A549 (cell line): ENCODE data around the gene INTS6. TPM values are rescaled to one million over a fixed set of nuclear protein-coding genes. Genes with fewer than 3 reads are reported as not detected.
A peak's percentile ranks its signal among the peaks of the same experiment; 100 is the strongest.

Source experiments
- ATAC-seq, 2 experiments: fragments of 200-7000 bp in 1 of 2; fragments of >200 bp in 1 of 2; cut with Nextera tagmentation in 1 of 2; cut with Tn5 transposase in 1 of 2; 3 replicates each; pipeline versions ENCODE4 v1.8.0 to v1.9.1; 2018 to 2020; ENCODE audit warnings: mild to moderate bottlenecking in 1 of 2, moderate library complexity in 1 of 2
- CTCF ChIA-PET: fragments of 300-600 bp; sonication (Branson Sonifier 250); formaldehyde crosslinking; extraction: SDS; loops from one replicate; lab custom pipeline; 2021; ENCODE audit warnings: antibody characterized with exemption, inconsistent platforms; lab: Yijun Ruan, JAX
- POLR2A ChIA-PET: fragments of 350-600 bp; formaldehyde crosslinking; extraction: SDS; loops from one replicate; lab custom pipeline; 2021; ENCODE audit warnings: antibody characterized with exemption, inconsistent platforms; lab: Yijun Ruan, JAX
- DNase-seq, 2 experiments: peaks; one replicate each; pipeline versions ENCODE4 v3.0.0 to v3.0.0-alpha.2; 2011 to 2016; ENCODE audit warnings: low read depth in 1 of 2, low spot score in 1 of 2
- FAIRE-seq: peaks from 2 replicates; lab custom pipeline; 2011; peaks lifted over from hg19 to GRCh38; lab: Jason Lieb, UNC
- H3K27ac ChIP-seq, 2 experiments: fragments of >200 bp; sonication (Bioruptor Twin); formaldehyde crosslinking; 3 replicates each; pipeline ENCODE4 v1.5.1; 2016 to 2017
- H3K4me1 ChIP-seq: fragments of >200 bp; sonication (Bioruptor Twin); formaldehyde crosslinking; 3 replicates; pipeline ENCODE4 v1.6.1; 2016
- H3K4me2 ChIP-seq: fragments of >200 bp; sonication (Bioruptor Twin); formaldehyde crosslinking; 3 replicates; pipeline ENCODE4 v1.6.1; 2016
- H3K4me3 ChIP-seq: fragments of >200 bp; sonication (Bioruptor Twin); formaldehyde crosslinking; 3 replicates; pipeline ENCODE4 v1.5.1; 2016
- H3K9me3 ChIP-seq: fragments of >200 bp; sonication (Bioruptor Twin); formaldehyde crosslinking; 3 replicates; pipeline ENCODE4 v1.6.1; 2016
- CBX8 ChIP-seq: fragments of 200-600 bp; sonication (generic); IDR thresholded peaks from 2 replicates; pipeline ENCODE4 v1.6.1; 2016
- CHD4 ChIP-seq: fragments of 200-600 bp; sonication (generic); IDR thresholded peaks from 2 replicates; pipeline ENCODE4 v1.6.1; 2016; ENCODE audit warnings: antibody characterized with exemption, mild to moderate bottlenecking, borderline replicate concordance
- EHF ChIP-seq: fragments of 250-450 bp; sonication (Bioruptor Pico); IDR thresholded peaks from 2 replicates; pipeline ENCODE4 v1.5.0; 2020; ENCODE audit warnings: mild to moderate bottlenecking
- EP300 ChIP-seq, 2 experiments: fragments of >200 bp; sonication (Bioruptor Twin); formaldehyde crosslinking; IDR thresholded peaks; 2 replicates in 1 of 2; 3 replicates in 1 of 2; pipeline ENCODE4 v1.6.1; 2016 to 2017
- FOSL2 ChIP-seq, 2 experiments: fragments of 450-650 bp in 1 of 2; fragments of >200 bp in 1 of 2; sonication (Bioruptor Twin) in 1 of 2; formaldehyde crosslinking; IDR thresholded peaks; 2 replicates each; pipeline versions ENCODE4 v1.5.0 to v1.6.1; 2016 to 2020; ENCODE audit warnings: mild to moderate bottlenecking in 1 of 2, moderate library complexity in 1 of 2
- FOXS1 ChIP-seq: fragments of 250-450 bp; sonication (Bioruptor Pico); IDR thresholded peaks from 2 replicates; pipeline ENCODE4 v1.5.0; 2020; ENCODE audit warnings: mild to moderate bottlenecking, moderate library complexity
- GATA3 ChIP-seq: IDR thresholded peaks from 2 replicates; pipeline ENCODE4 v1.6.1; 2012; ENCODE audit warnings: borderline replicate concordance
- HDAC2 ChIP-seq: fragments of 200-600 bp; sonication (generic); IDR thresholded peaks from 2 replicates; pipeline ENCODE4 v1.6.1; 2016
- HEYL ChIP-seq: fragments of 250-450 bp; sonication (Bioruptor Pico); IDR thresholded peaks from 2 replicates; pipeline ENCODE4 v1.8.0; 2021; ENCODE audit warnings: mild to moderate bottlenecking, moderate library complexity
- HOXA7 ChIP-seq: fragments of 250-450 bp; sonication (Bioruptor Pico); IDR thresholded peaks from 2 replicates; pipeline ENCODE4 v1.5.0; 2020; ENCODE audit warnings: mild to moderate bottlenecking, moderate library complexity
- JUN ChIP-seq, 2 experiments: fragments of >200 bp; sonication (Bioruptor Twin); formaldehyde crosslinking; IDR thresholded peaks; 2 replicates in 1 of 2; 3 replicates in 1 of 2; pipeline ENCODE4 v1.6.1; 2016 to 2017
- KDM1A ChIP-seq: fragments of 200-600 bp; sonication (generic); IDR thresholded peaks from 2 replicates; pipeline ENCODE4 v1.6.1; 2016; ENCODE audit warnings: low read depth, mild to moderate bottlenecking
- MAFK ChIP-seq: fragments of 450-650 bp; IDR thresholded peaks from 2 replicates; pipeline ENCODE4 v1.6.1; 2014; ENCODE audit not compliant: partially characterized antibody
- MAZ ChIP-seq: fragments of 150-350 bp; IDR thresholded peaks from 2 replicates; pipeline ENCODE4 v1.6.1; 2014; ENCODE audit warnings: antibody characterized with exemption, low read depth, low read length, borderline replicate concordance
- MYC ChIP-seq: IDR thresholded peaks from 2 replicates; pipeline ENCODE4 v1.6.1; 2012; ENCODE audit warnings: mild to moderate bottlenecking, inconsistent platforms, low read length, improper control_type of control experiment, borderline replicate concordance
- PHF8 ChIP-seq: fragments of 200-600 bp; sonication (generic); IDR thresholded peaks from 2 replicates; pipeline ENCODE4 v1.6.1; 2016; ENCODE audit warnings: low read depth, mild to moderate bottlenecking, antibody characterized with exemption, moderate library complexity, borderline replicate concordance
- POLR2A ChIP-seq: IDR thresholded peaks from 2 replicates; pipeline ENCODE4 v1.6.1; 2012; ENCODE audit warnings: mild to moderate bottlenecking, low read length
- RAD21 ChIP-seq, 2 experiments: fragments of >200 bp in 1 of 2; sonication (Bioruptor Twin) in 1 of 2; formaldehyde crosslinking in 1 of 2; IDR thresholded peaks in 1 of 2; conservative IDR thresholded peaks in 1 of 2; 2 replicates in 1 of 2; 3 replicates in 1 of 2; pipeline ENCODE4 v1.6.1; 2012 to 2018; ENCODE audit warnings: inconsistent platforms in 1 of 2
- RARB ChIP-seq: fragments of 250-450 bp; sonication (Bioruptor Pico); IDR thresholded peaks from 2 replicates; pipeline ENCODE4 v1.8.0; 2021; ENCODE audit warnings: mild to moderate bottlenecking, moderate library complexity
- RCOR1 ChIP-seq: fragments of 150-350 bp; IDR thresholded peaks from 2 replicates; pipeline ENCODE4 v1.6.1; 2014; ENCODE audit warnings: antibody characterized with exemption, low read length, low read depth
- RFX5 ChIP-seq: fragments of 450-650 bp; IDR thresholded peaks from 2 replicates; pipeline ENCODE4 v1.7.1; 2014; ENCODE audit warnings: antibody characterized with exemption, mild to moderate bottlenecking, moderate library complexity
- SMC3 ChIP-seq: fragments of >200 bp; sonication (Bioruptor Twin); formaldehyde crosslinking; IDR thresholded peaks from 3 replicates; pipeline ENCODE4 v1.6.1; 2018; ENCODE audit warnings: inconsistent platforms
- TFCP2L1 ChIP-seq: fragments of 250-450 bp; sonication (Bioruptor Pico); IDR thresholded peaks from 2 replicates; pipeline ENCODE4 v1.5.0; 2021; ENCODE audit warnings: mild to moderate bottlenecking
- ZC3H11A ChIP-seq: fragments of 450-650 bp; IDR thresholded peaks from 2 replicates; pipeline ENCODE4 v1.6.1; 2014; ENCODE audit warnings: antibody characterized with exemption, mild to moderate bottlenecking
- ZSCAN20 ChIP-seq: fragments of 250-450 bp; sonication (Bioruptor Pico); IDR thresholded peaks from 2 replicates; pipeline ENCODE4 v1.8.0; 2022; ENCODE audit warnings: mild to moderate bottlenecking, moderate library complexity
- WGBS: methylation state at CpG from one replicate; pipeline ENCODE4 v1.1.6; 2017; ENCODE audit errors: missing lambda C conversion rate; 5-methylcytosine and 5-hydroxymethylcytosine counted together
- polyA plus RNA-seq, 4 experiments: library from polyadenylated mRNA; depleted of rRNA in 3 of 4; stranded (reverse); fragments of >200 nt; fragmentation: RNase III in 1 of 4; extraction: RNeasy Plus Mini Kit Qiagen cat#74134 plus additional on column Dnase treatment in 1 of 4; gene quantifications; 2 replicates in 3 of 4; 3 replicates in 1 of 4; pipeline ENCODE4 v1.2.3, GENCODE V29; 2011 to 2017
- TF ChIP-seq, protein P1 (sequence below): IDR thresholded peaks from 2 replicates; pipeline ENCODE4 v1.6.1; 2012; ENCODE audit warnings: low read depth, borderline replicate concordance
- TF ChIP-seq, protein P2 (sequence below): fragments of 250-450 bp; sonication (Bioruptor Pico); IDR thresholded peaks from 2 replicates; pipeline ENCODE4 v1.5.0; 2020; ENCODE audit warnings: low read depth, mild to moderate bottlenecking, moderate library complexity
- TF ChIP-seq, protein P3 (sequence below): fragments of 250-450 bp; sonication (Bioruptor Pico); IDR thresholded peaks from 2 replicates; pipeline ENCODE4 v1.5.0; 2021; ENCODE audit warnings: mild to moderate bottlenecking, moderate library complexity, borderline replicate concordance
- TF ChIP-seq, protein P4 (sequence below): fragments of >200 bp; sonication (Bioruptor Twin); formaldehyde crosslinking; IDR thresholded peaks from 2 replicates; pipeline ENCODE4 v1.6.1; 2016
- TF ChIP-seq, protein P5 (sequence below): fragments of >200 bp; sonication (Bioruptor Twin); formaldehyde crosslinking; IDR thresholded peaks from 3 replicates; pipeline ENCODE4 v1.6.1; 2016

INTS6 gene
- polyA plus RNA-seq, 2 of the 4 experiments (the other 2 are of a cell fraction): 11.5 to 37.1 TPM

DNA sequence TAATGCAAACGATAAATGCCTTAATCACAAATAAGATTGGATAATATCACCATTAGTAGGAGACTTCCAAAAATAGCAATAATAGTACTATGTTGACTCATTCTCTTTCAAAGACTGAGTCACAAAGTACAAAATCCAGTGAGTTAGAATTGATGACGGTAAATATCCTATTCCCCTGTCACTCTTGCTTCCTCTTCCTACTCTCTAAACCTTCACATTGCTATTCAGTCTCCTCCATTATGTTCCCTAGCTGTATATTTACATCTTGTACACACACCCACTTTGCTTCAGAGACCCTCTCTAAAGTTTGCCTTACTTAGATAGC is 26.3 kb upstream of the INTS6 start:
- H3K27ac ChIP-seq: peak overlapping the region in 1 of 2 experiments; percentile 7; a peak in 1 of 6 replicates
- H3K4me2 ChIP-seq: peak overlapping the region; percentile 29
- ATAC-seq (peak; percentile 47 to 66; a peak in 4 of 6 replicates), DNase-seq (no peak), FAIRE-seq (no peak)
- WGBS: 0% methylated on average over 2 of the region's 2 CpGs
- ChIA-PET CTCF (no interaction called here), POLR2A (no interaction called here)
- H3K9me3 ChIP-seq: no peaks in the 10 kb centered on the region
- peaks cover 27% of the 10 kb centered on the region for H3K4me1 ChIP-seq
- TF ChIP-seq GATA3 (no peak), FOSL2 (IDR thresholded peaks at IDR 0.05) (no peak), FOSL2 (CRISPR knock-in tag; IDR thresholded peaks at IDR 0.05) (peak; percentile 67)
- no peak overlapping the region for H3K4me3 ChIP-seq

DNA sequence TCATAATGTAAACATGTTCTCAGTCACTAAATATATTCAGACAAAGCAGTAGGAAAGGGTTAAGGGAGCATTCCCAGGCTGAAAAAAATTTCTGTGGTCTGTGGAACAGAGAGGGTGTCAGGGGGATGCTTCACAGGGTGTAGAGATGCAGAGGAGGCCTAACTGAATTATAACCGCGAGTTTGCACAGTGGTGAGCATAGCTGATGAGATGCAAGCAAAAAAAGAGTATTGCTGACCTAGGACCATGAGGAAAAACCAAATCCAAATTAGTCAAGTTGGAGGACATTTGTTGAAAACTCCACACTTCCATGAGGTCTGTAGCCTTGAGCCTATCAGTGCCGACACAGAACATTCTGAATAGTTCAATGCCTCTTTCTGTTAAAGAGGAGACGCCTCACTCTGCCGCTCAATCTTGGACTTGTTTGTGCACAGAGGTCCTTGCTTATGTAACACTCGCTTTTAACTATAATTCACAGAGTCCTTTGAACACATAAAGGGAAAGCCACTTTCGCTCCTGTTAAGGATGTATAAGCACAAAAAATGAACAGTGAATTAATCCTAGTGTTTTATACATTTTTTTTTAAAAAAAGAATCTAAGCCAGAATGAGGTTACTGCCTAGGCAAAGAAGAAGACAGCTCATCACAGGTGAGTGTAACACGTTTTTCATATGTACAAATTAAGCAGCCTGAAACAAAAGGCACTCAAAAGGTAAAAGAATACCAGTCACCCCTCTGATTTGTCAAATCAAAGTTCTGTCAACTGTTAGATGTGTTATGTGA is 25.8 kb upstream of the INTS6 start:
- H3K9me3 ChIP-seq: no peaks in the 10 kb centered on the region
- TF ChIP-seq MAZ (no peak), CBX8 (no peak), EP300 (IDR thresholded peaks at IDR 0.05) (no peak), HEYL (CRISPR knock-in tag) (no peak), RCOR1 (no peak), ZSCAN20 (CRISPR knock-in tag) (no peak), JUN (IDR thresholded peaks at IDR 0.05) (no peak), POLR2A (no peak), ZC3H11A (no peak), CHD4 (no peak), MYC (no peak), EHF (CRISPR knock-in tag) (no peak), FOSL2 (IDR thresholded peaks at IDR 0.05) (no peak), FOSL2 (CRISPR knock-in tag; IDR thresholded peaks at IDR 0.05) (no peak), RFX5 (no peak)
- TF ChIP-seq, protein P1, sequence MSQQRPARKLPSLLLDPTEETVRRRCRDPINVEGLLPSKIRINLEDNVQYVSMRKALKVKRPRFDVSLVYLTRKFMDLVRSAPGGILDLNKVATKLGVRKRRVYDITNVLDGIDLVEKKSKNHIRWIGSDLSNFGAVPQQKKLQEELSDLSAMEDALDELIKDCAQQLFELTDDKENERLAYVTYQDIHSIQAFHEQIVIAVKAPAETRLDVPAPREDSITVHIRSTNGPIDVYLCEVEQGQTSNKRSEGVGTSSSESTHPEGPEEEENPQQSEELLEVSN: no peak
- TF ChIP-seq, protein P2, sequence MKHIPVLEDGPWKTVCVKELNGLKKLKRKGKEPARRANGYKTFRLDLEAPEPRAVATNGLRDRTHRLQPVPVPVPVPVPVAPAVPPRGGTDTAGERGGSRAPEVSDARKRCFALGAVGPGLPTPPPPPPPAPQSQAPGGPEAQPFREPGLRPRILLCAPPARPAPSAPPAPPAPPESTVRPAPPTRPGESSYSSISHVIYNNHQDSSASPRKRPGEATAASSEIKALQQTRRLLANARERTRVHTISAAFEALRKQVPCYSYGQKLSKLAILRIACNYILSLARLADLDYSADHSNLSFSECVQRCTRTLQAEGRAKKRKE: no peak
- peak overlapping the region; percentile 29 for H3K4me2 ChIP-seq
- 83% methylated on average over 8 of the region's 8 CpGs for WGBS
- ATAC-seq: no peak
- no peak overlapping the region for H3K4me3 ChIP-seq
- no peak overlapping the region for H3K27ac ChIP-seq
- POLR2A ChIA-PET: no interaction called here
- CTCF ChIA-PET: interaction anchor here (1.0 kb wide), 1 partner anchor 321 kb away, joined by 3 read pairs; no protein-coding TSS in a partner anchor
- H3K4me1 ChIP-seq: peaks cover 27% of the 10 kb centered on the region
- no peak for FAIRE-seq
- DNase-seq: no peak

DNA sequence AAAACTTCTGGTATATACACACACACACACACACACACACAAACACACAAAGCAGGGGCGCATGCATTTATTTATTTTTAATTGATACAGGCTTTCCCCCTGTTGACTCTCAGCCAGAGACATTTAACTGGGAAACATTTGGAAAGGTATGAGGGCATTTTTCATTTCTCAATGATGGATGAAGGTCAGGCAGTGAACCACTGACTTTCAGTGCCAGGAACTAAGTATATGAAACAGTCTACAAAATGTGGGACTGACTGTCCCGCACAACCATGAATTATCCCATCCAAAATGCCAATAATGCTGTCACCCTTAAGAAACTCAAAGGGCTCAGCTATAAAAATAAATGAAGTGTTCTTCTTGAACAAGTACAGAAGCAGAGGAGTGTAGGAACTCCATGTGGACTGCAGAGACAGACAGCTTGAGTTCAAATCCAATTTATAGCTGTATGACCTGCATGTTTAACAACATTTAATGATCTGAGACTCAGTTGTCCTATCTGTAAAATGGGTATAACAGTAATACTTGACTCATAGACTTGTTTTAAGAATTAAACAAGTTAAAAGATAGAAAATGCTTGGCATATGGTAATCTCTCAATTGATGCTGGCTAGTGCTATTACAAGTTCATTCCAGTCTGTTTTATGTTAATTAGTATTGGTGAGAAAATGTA is 25.0 kb upstream of the INTS6 start:
- ATAC-seq: no peak
- DNase-seq: no peak
- TF ChIP-seq KDM1A (no peak), TFCP2L1 (CRISPR knock-in tag) (no peak), HEYL (CRISPR knock-in tag) (no peak), RAD21 (conservative IDR thresholded peaks at IDR 0.05 in 1 of 2, IDR thresholded peaks at IDR 0.05 in 1 of 2) (no peak), FOXS1 (no peak), HOXA7 (CRISPR knock-in tag) (no peak), CHD4 (no peak), SMC3 (no peak), PHF8 (no peak), RARB (CRISPR knock-in tag) (no peak), HDAC2 (no peak), MAFK (no peak)
- TF ChIP-seq, protein P3, sequence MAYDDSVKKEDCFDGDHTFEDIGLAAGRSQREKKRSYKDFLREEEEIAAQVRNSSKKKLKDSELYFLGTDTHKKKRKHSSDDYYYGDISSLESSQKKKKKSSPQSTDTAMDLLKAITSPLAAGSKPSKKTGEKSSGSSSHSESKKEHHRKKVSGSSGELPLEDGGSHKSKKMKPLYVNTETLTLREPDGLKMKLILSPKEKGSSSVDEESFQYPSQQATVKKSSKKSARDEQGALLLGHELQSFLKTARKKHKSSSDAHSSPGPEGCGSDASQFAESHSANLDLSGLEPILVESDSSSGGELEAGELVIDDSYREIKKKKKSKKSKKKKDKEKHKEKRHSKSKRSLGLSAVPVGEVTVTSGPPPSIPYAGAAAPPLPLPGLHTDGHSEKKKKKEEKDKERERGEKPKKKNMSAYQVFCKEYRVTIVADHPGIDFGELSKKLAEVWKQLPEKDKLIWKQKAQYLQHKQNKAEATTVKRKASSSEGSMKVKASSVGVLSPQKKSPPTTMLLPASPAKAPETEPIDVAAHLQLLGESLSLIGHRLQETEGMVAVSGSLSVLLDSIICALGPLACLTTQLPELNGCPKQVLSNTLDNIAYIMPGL: no peak
- TF ChIP-seq, protein P4, sequence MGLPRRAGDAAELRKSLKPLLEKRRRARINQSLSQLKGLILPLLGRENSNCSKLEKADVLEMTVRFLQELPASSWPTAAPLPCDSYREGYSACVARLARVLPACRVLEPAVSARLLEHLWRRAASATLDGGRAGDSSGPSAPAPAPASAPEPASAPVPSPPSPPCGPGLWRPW: no peak
- TF ChIP-seq, protein P5, sequence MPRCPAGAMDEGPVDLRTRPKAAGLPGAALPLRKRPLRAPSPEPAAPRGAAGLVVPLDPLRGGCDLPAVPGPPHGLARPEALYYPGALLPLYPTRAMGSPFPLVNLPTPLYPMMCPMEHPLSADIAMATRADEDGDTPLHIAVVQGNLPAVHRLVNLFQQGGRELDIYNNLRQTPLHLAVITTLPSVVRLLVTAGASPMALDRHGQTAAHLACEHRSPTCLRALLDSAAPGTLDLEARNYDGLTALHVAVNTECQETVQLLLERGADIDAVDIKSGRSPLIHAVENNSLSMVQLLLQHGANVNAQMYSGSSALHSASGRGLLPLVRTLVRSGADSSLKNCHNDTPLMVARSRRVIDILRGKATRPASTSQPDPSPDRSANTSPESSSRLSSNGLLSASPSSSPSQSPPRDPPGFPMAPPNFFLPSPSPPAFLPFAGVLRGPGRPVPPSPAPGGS: no peak
- TF ChIP-seq, all 56 proteins: peak for 0
- Histone ChIP-seq H3K4me2 (no peak overlapping the region; the same call in 2 of the 3 replicates), H3K27ac (no peak overlapping the region), H3K9me3 (no peaks in the 10 kb centered on the region), H3K4me1 (peaks cover 27% of the 10 kb centered on the region), H3K4me3 (no peak overlapping the region)
- 70% methylated on average over 2 of the region's 2 CpGs for WGBS
- no peak for FAIRE-seq
- POLR2A ChIA-PET: no interaction called here
- CTCF ChIA-PET: interaction anchor here (1.0 kb wide), 1 partner anchor 321 kb away, joined by 3 read pairs; no protein-coding TSS in a partner anchor
